Urinary bladder (tissue), 4 donors: ENCODE data around the gene KATNB1. TPM values are rescaled to one million over a fixed set of nuclear protein-coding genes. Genes with fewer than 3 reads are reported as not detected.

Experiments used
- DNase-seq: peaks from one replicate; pipeline ENCODE4 v3.0.0-alpha.2; 2015; ENCODE audit errors: extremely low spot score
- H3K27ac ChIP-seq: one replicate; pipeline ENCODE4 v1.5.1; 2013; ENCODE audit warnings: low read depth, mild to moderate bottlenecking, moderate library complexity
- H3K36me3 ChIP-seq: one replicate; pipeline ENCODE4 v1.6.1; 2013; ENCODE audit warnings: mild to moderate bottlenecking, moderate library complexity; ENCODE audit not compliant: insufficient read depth
- H3K4me1 ChIP-seq: one replicate; pipeline ENCODE4 v1.6.1; 2013; ENCODE audit warnings: mild to moderate bottlenecking, moderate library complexity; ENCODE audit not compliant: insufficient read depth
- H3K4me3 ChIP-seq: one replicate; pipeline ENCODE4 v1.5.1; 2013; ENCODE audit warnings: low read depth, low read length
- WGBS: extraction: QIAGEN DNeasy Blood & Tissue Kit; methylation state at CpG from one replicate; pipeline ENCODE4 v1.1.7; 2013; 5-methylcytosine and 5-hydroxymethylcytosine counted together
- polyA plus RNA-seq: library from polyadenylated mRNA; stranded (reverse); fragments of 200-250 nt; gene quantifications from one replicate; pipeline ENCODE4 v1.2.3, GENCODE V29; 2013
- total RNA-seq: library from RNA; depleted of rRNA; stranded (reverse); fragments of >200 nt; gene quantifications from one replicate; pipeline ENCODE4 v1.2.3, GENCODE V29; 2014
- donor health status: healthy with polysubstance abuse.
- donor health status: healthy.

The KATNB1 gene
- total and polyA plus RNA-seq, 2 donors, result 11.9 to 15.0 TPM

DNA sequence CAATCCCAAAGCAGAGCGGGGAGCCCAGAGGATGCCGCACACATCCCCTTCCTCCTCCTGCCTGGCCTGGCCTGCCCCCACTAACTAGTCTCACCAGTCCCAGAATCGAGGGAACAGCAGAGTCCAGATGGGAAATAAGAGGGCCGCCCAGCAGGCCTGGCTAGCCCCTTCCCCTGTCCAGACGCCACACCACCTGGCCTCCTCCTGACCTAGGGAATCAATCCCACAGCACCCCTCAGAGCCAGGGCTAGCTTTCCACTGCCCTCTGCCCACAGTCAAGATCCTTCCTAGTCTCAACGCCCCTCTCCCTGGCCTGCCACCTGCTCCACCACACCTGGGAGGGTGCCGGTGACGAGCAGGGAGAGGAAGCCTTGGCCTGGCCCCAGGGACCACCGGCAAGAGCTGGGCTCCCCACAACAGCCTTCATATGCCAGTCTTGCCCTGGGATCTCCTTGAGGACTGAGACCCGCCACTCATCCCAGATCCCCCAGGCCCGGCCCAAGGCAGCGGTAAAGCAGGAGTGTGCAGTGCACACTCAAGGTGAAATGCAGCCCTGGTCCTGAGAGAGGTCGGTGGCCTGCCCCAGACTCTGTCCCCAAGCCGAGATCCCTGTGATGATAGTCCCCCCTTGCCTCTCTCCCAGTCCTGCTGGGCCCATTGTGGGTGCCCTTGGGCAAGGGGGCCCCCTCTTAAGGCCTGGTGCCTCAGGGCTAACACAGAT lies 27.9 kb downstream of the KATNB1 start:
- no peak for DNase-seq
- Histone ChIP-seq H3K36me3 (no peaks in the 10 kb centered on the region), H3K4me1 (no peaks in the 10 kb centered on the region), H3K4me3 (no peak overlapping the region), H3K27ac (no peak overlapping the region)
- WGBS, result 90% methylated on average over 14 of the region's 14 CpGs

DNA sequence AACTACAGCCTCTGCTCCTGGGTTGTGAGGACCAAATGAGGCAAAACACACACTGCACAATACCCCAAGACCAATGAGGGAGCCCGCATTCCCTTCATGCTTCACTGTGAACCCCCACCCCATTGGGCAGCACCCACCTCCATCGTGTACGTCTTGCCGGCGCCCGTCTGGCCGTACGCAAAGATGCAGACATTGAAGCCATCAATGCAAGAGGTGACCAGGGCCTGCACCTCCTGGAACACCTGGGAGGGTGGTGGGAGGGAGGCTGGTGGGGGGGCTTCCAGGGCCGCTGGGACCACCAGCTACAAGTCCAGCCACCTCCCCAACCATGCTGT lies 28.4 kb downstream of the KATNB1 start:
- no peak for DNase-seq
- Histone ChIP-seq H3K27ac (no peak overlapping the region), H3K36me3 (no peaks in the 10 kb centered on the region), H3K4me3 (no peak overlapping the region), H3K4me1 (no peaks in the 10 kb centered on the region)
- 95% methylated on average over 9 of the region's 9 CpGs for whole genome bisulfite sequencing

DNA sequence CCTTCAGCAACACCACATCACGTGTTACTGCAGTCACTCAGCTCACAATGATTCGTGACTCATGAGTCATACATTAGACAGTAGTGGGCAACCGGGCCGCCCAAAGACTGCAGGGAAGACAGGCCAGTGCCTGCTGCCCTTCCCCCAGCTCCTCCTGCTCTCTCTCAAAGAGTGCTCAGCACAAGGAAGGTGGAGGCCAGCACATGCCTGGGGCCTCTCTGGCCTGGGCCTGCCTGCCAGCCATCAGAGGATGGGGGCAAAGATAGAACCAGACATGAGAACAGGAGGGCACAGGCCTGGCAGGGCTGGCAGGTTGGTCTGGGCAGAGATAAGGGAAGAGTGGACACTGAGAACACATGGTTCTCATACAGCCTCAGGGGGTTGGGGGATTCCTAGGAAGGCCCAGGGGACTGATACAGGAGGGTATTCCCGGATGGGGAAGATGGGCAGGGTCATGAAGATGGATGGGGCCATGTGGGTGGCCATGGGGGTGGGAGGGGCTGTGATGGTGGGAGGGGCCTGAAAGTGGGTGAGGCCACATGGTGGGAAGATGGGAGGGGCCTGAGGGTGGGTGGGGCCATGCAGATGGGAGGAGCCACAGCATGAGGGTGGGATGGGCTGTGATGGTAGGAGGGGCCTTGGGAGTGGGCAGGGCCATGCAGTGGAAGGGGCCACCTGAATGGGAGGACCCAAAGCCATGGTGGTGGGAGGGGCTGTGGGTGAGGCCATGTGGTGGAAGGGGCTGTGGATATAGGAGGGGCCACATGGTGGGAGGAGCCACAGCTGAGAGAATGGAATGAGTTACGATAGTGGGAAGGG lies 29.0 kb downstream of the KATNB1 start:
- Histone ChIP-seq H3K27ac (no peak overlapping the region), H3K36me3 (no peaks in the 10 kb centered on the region), H3K4me1 (no peaks in the 10 kb centered on the region), H3K4me3 (no peak overlapping the region)
- no peak for DNase-seq
- 64% methylated on average over 6 of the region's 6 CpGs for WGBS

DNA sequence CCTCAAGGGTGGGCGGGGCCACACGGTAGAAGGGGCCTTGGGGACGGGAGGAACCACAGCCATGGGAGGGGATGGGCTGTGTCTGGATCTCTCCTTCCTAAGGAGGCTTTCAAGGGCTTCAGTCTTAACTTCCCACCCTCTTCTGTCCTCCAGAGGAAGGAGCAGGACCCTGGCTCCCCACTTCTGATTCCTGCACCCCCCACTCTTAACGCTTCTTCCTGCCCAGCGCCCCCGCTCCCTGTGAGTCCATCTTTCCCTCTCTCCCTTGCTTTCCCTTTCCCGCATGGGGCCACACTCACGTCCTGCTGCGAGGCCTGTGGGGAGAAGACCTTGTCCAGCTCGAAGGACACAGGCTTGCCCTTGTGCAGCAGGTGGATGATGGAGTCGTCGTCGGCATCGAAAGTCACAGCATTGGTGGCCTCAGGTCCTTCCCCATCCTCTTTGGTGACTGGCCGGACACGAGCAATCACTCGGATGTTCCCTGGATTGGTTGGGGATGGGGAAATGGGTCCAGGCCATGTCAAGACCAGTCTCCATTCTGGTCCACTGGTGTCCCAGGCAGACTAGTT lies 29.7 kb downstream of the KATNB1 start:
- WGBS, result 95% methylated on average over 17 of the region's 17 CpGs
- Histone ChIP-seq H3K36me3 (no peaks in the 10 kb centered on the region), H3K27ac (no peak overlapping the region), H3K4me3 (no peak overlapping the region), H3K4me1 (no peaks in the 10 kb centered on the region)
- DNase-seq, result no peak

DNA sequence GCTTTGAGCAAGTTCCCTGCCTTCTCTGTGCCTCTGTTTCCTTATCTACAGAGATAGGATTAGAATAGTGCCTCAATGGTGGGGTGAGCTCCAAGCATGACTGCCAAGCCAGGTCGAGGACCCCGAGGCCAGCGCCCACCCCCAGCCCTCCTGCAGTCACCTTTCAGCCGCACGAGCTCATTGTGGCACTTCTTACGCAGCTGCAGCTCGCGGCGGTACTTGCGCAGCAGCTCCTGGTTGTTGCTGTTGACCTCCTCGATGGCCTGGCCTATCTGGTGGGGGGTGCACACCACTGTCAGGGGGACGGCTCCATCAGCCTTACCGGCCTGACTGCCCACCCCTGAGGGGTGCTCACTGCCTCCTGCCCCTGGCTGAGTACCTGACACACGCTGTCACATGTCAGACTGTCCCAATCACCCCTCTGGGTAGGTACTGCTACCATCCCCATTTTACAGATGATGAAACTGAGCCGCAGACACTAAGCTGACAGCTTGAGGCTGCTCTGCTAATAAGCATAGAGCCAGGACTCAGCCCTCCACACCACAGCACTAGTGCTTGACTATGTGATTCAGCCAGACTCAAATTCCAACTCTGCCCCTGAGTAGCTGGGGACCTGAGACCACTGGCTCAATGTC lies 31.3 kb downstream of the KATNB1 start:
- no peak for DNase-seq

DNA sequence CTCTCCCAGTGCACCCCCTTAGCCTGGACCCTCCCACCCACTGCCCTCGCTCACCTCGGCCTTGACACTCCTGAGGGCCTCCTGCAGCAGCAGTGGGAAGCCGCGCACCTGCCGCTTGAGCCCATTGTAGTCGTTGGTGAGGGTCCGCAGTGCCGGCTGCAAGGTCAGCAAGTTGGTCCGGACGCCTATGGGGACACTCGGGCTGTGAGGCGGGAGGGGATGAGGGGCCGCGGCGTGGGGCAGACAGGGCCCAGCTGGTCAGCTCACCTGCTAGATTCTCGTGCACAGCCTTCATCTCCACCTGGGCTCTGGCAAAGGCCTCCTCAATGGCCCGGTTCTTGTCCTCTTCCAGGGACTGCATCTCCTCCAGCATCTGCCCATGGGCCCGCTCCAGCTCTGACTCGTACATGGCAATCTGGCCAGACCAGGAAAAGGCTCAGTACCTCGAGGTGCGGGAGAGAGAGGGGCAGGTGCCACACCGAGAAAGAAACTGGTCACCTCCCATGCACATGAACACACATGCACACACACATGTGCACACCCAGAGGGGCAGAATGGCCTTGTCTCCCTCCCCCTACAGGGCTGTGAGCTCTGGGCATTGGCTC lies 34.1 kb downstream of the KATNB1 start:
- Histone ChIP-seq H3K4me1 (no peaks in the 10 kb centered on the region), H3K36me3 (no peaks in the 10 kb centered on the region), H3K4me3 (no peak overlapping the region), H3K27ac (no peak overlapping the region)
- DNase-seq, result no peak
- 94% methylated on average over 22 of the region's 22 CpGs for WGBS

More for the DNA sequence above, 31.3 kb downstream of the KATNB1 start:
- Histone ChIP-seq H3K36me3 (no peaks in the 10 kb centered on the region), H3K4me3 (no peak overlapping the region), H3K27ac (no peak overlapping the region), H3K4me1 (no peaks in the 10 kb centered on the region)
- 95% methylated on average over 15 of the region's 15 CpGs for WGBS

DNA sequence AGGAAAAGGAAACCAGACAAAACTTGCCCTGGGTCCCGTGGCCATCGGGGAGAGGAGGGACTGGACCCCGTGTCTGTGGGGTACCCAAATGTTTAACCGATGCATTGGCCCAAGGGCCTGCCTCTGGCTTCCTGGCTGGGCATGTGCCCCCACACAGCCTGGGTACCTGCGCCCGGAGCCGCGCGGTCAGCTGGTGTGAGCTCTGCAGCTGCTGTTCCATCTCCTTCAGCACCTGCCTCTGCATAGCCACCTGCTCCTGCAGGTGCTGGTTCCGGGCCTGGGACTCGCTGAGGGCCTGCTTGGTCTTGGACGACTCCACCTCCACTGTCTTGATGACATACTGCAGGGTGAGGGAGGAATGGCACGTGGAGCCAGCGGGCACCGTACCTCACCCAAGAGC lies 34.8 kb downstream of the KATNB1 start:
- Histone ChIP-seq H3K4me3 (no peak overlapping the region), H3K36me3 (no peaks in the 10 kb centered on the region), H3K27ac (no peak overlapping the region), H3K4me1 (no peaks in the 10 kb centered on the region)
- WGBS, result 93% methylated on average over 15 of the region's 15 CpGs
- DNase-seq, result no peak

DNA sequence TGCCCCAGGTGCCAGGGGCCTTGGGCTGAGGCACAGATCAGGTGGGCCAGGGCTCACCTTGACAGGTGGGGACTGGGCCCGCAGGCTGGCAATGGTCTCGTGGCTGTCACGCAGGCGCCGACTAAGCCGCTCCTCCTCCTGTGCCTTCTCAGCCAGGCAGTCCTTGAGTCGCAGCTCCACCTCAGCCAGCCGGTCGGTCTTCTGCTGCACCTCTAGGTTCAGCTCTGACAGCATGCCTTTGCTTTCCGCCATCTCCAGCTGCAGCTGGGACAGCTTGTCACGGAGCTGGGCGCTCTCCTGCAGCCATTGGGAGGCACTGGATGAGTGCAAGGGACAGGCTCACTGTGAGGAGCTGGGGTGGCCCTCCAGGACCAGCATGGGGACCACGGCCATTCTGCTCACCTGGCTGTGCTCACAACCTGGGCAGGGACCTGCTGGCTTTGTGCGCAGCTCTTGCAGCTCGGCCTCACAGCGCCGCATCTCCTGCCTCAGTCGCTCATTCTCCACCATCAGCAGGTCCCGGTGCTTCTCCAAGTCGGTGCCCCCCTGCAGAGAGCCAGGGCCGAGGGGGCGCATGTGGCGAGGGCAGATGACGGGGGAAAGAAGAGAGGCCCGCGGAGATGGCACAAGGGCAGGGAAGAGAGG lies 35.7 kb downstream of the KATNB1 start:
- Histone ChIP-seq H3K4me3 (no peak overlapping the region), H3K27ac (no peak overlapping the region), H3K4me1 (no peaks in the 10 kb centered on the region), H3K36me3 (no peaks in the 10 kb centered on the region)
- 93% methylated on average over 26 of the region's 26 CpGs for WGBS
- DNase-seq, result no peak

DNA sequence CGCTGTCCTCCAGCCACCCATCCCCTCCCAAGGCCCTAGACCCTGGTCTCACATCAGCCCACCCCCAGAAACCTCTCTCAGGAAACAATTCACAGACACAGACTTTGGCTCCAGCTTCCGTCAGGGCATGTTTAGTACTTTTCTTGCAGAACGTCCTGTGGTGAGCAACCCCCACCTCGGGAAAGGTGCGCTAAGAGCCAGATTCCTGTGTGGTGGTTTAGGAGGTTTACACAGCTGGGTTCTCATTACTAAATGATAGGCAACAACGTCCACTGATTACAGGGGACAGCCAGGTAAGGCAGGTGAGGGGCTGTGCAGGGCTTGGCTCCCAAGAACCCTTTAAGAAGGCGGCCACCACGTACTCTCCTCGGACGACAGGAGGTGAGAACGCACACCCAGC lies 37.4 kb downstream of the KATNB1 start:
- Histone ChIP-seq H3K4me1 (no peaks in the 10 kb centered on the region), H3K27ac (no peak overlapping the region), H3K36me3 (no peaks in the 10 kb centered on the region), H3K4me3 (no peak overlapping the region)
- no peak for DNase-seq
- WGBS, result 84% methylated on average over 11 of the region's 11 CpGs

DNA sequence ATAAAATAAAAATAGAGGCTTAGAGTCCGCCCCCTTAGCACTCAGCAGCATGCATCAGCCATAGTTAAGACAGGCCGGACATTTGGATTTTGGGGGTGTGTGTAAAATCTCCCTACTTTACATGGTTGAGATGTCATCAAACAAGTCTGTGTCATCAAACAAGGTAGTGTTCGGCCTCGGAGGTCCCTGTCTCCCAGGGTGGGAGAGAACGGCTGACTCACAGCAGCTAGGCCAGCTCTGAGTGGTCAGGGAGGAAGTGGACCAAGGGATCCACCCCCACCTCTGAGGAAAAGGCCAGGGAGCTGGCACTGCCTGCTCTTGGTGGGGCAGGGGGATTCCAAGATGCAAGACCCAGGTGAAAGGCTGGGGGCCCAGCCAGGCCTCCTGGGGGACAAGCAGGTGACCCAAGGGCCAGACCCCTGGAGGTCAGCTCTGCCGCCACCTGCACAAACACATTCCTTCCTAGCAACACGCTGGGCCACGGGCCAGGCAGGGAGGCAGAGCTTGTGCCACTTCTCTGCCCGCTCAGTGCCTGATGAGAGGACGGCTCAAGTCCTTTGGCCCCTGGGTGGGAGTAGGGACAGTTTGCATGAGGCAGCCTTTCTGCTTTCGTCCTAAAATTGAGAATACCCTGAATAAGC lies 38.2 kb downstream of the KATNB1 start:
- no peaks in the 10 kb centered on the region for H3K4me1 ChIP-seq
- no peak overlapping the region for H3K27ac ChIP-seq
- DNase-seq, result no peak
- WGBS, result 88% methylated on average over 11 of the region's 11 CpGs
- H3K4me3 ChIP-seq, result no peak overlapping the region
- H3K36me3 ChIP-seq, result no peaks in the 10 kb centered on the region

DNA sequence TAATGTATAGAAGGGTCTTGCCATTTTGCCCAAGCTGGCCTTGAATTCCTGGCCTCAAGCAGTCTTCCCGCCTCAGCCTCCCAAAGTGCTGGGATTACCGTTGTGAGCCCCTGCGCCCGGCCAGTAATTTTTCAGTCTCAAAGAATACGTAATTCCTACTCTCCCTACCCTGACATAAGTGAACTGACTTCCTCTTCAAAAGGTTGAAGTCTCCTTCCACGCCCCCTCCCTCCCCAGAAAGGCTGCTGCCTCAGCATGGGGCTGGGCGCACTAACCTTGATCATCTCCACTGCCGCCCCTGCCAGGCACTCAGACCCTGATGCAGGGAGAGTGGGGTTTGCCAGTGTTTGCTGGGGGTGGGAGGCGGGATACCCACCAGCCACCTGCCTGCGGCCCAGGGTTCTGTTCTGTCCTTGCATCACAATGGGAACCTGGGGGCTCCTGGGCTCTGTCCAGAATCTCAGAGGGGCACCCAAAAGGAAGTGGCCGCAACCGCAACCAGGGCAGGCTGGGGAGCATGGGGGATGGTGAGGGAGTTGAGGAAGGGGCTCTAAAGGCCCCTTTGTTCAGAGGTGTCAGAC lies 39.2 kb downstream of the KATNB1 start:
- WGBS, result 94% methylated on average over 12 of the region's 12 CpGs
- H3K27ac ChIP-seq, result no peak overlapping the region
- no peak for DNase-seq
- no peaks in the 10 kb centered on the region for H3K4me1 ChIP-seq
- no peak overlapping the region for H3K4me3 ChIP-seq
- H3K36me3 ChIP-seq, result no peaks in the 10 kb centered on the region

DNA sequence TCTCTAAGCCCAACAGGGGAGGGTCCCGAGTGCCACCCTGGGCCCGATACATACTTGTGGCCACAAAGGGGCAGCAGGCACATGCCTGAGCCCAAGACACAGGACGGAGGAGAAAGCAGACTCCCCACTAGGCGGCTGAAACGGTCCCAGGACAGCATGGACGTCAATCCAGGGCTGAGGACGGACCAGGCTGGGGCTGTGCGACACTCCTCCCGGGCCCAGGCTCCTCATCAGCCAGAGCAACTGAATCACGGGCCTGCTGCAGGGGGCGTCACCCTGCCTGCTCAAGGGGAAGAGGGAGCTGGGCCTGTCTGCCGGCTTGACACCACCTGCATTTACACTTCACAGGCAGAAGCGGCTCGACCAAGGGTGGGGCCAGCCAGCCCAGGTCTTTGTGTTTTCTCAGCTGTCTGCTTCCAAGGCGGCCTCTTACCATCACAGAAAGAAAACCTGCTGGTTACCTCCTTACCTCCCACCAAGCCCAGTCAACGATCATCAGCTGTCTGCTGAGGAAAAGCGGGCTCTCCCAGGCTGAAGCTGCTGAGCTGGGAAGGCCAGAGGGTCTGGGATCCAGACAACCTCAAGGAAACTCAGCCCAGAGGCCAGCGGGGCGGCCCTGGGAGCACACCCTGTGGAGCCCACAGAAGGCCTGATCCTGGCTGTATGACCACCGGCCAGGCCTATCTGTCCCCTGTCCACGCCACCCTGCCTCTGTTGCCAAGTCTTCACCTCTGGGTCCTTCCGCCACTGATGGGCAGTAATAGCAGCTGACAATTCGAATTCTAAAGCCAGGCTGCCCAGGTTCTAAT lies 40.3 kb downstream of the KATNB1 start:
- H3K27ac ChIP-seq, result no peak overlapping the region
- DNase-seq, result no peak
- H3K4me1 ChIP-seq, result no peaks in the 10 kb centered on the region
- no peaks in the 10 kb centered on the region for H3K36me3 ChIP-seq
- H3K4me3 ChIP-seq, result no peak overlapping the region
- 65% methylated on average over 23 of the region's 23 CpGs for WGBS
